Measurements from ENCODE around the gene TMC5.

TMC5 gene

DNA sequence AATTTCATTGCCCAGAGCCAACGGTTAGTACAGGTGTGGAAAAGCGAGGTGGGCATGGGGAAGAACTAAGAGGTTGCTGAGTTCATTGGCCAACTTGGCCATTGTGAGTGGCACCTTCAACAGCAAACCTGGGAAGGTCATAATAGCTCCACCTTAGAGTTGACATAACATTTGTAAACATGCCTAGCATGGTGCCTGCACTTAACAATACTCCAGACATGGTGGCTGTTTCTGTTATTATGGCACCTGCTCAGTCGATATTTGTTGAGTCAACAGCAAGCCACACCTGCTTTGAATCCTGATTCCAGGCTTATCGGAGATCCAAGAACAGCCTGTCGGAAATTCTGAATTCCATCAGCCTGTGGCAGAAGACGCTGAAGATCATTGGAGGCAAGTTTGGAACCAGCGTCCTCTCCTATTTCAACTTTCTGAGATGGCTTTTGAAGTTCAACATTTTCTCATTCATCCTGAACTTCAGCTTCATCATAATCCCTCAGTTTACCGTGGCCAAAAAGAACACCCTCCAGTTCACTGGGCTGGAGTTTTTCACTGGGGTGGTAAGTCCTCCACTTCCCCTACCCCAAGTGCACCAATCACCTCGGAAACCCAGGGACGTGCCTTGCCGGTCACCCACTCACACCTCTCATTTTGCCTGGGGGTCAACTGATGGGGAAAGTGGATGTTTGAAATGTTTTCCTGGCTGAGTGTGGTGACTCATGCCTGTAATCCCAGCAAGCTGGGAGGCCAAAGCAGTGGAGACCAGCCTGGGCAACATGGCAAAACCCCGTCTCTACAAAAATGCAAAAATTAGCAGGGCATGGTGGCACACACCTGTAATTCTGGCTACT, 46.0 kb downstream of the TMC5 start:
- DNase-seq (ENCODE audit: low spot score) = no peak

DNA sequence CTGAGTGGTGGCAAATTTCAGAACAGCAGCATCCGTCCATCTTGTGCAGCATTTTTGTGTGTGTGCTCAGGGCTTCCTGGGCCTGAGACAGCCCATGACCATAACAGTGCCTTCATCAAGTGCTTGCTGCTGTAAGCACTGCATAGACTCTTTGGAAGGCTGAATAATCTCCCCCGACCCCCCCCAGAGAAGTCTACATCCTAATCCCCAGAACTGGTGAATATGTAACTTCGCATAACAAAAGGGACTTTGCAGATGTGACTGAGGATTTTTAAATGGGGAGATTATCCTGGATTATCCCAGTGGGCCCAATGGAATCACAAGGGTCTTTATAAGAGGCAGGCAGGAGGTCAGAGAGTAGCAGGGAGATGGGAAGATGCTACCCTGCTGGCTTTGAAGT, 50.6 kb downstream of the TMC5 start:
- DNase-seq (ENCODE audit: low spot score) = no peak

DNA sequence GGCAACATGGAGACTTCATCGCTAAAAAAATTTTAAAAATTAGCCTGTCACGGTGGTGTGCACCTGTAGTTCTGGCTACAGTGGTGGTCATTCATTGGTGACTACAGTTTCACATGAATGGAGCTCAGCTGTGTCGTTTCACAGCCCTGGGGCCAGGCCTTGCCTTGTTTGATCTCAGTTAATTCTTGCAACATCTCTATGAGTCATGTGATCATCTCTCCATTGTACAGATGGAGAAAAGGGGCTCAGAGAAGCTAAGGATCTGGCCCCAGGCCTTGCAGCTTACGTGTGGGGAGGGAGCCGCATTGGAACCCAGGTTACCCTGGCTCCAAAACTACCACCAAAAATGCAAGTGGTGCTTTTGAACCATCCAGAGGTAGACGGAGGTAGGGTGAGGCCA, 54.8 kb downstream of the TMC5 start:
- no peak for DNase-seq (ENCODE audit: low spot score)

DNA sequence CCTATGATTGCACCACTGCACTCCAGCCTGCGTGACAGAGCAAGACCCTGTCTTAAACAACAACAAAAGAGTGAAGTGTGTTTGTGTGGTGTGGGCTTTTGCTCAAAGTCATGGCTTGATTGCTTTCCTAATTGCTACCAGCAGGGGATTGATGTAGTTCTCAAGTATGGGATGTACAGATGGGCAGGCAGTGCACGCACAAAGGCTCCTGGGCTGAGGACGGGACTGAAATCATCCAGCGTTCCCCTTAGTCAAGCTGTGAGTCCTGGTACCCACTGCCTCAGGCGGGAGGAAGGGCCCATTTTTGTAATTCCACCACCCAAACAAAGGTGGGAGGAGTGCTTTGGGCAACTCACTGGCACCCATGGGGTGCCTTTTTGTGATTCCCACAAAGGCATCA, 56.9 kb downstream of the TMC5 start:
- no peak for DNase-seq (ENCODE audit: low spot score)

DNA sequence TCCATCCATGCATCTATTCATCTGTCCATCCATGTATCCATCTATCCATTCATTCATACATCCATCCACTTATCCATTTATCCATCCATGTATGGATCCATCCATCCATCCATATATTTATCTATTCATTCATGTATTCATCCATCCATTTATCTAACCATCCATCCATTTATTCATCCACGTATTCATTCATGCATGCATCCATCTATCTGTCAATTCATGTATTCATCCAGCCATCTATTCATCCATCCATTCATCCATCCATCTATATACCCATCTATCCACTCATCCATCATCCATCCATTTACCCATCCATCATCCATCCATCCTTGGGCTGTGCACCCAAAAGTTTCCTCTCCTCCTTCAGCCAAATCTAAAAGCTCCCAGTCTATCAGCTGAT, 60.8 kb downstream of the TMC5 start:
- no peak for DNase-seq (ENCODE audit: low spot score)

DNA sequence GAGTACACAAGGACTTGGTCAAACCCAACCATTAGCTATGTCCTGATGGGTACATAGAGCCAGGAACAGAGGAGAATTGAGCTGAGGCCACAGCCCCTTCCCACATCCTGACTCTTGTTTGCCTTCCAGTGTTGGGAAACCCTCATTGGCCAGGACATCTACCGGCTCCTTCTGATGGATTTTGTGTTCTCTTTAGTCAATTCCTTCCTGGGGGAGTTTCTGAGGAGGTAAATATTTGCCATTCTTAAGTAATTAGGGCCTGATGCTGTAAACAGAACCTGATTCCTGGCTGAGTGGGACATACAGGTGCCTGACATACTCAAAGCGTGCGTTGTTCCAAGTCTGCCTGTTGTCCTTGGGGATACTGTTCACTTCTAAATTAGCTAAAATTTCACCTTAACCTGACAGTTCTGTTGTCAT, 61.6 kb downstream of the TMC5 start:
- no peak for DNase-seq (ENCODE audit: low spot score)

DNA sequence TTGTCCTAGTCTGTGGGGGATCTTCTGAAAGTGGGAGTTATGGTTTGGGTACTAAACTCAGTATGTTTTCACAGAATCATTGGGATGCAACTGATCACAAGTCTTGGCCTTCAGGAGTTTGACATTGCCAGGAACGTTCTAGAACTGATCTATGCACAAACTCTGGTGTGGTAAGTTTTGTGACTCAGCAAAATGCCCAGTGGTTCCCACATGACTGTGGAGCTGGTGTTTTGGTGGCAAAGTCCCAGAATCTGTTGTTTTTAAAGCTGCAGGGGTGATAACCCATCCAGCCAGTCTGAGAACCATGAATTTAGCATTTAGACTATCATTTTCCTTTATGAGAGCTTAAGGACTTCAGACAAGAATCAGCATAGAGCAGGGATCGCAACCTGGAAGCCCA, 63.6 kb downstream of the TMC5 start:
- DNase-seq (ENCODE audit: low spot score) = no peak

DNA sequence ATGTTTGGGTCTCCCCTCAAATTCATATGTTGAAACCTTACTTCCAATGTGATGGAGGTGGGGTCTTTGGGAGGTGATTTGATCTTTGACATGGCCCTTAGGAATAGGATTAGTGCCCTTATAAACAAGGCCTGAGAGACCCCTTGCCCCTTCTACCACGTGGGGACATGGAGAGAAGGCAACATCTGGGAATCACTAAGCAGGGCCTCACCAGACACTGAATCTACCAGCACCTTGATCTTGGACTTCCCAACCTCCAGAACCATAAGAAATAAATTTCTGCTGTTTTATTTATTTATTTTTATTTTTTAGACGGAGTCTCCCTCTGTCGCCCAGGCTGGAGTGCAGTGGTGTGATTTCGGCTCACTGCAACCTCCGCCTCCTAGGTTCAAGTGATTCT, 64.1 kb downstream of the TMC5 start:
- DNase-seq (ENCODE audit: low spot score) = no peak

DNA sequence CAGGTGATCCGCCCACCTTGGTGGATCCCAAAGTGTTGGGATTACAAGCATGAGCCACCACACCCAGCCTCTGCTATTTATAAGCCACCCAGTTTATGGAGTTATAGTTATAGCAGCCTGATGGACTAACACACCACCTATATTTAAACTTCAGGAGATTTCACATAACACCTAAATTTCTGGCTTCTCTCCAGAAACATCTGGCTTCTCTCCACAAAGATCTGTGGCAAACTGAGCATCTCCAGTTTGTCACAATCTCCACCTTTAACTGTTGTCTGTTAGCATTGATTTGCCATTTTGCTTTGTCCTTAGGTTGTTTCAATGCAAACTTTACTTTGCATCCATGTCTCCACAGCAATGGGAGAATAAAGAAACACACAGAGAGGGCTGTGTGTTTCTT, 64.6 kb downstream of the TMC5 start:
- DNase-seq (ENCODE audit: low spot score) = no peak

DNA sequence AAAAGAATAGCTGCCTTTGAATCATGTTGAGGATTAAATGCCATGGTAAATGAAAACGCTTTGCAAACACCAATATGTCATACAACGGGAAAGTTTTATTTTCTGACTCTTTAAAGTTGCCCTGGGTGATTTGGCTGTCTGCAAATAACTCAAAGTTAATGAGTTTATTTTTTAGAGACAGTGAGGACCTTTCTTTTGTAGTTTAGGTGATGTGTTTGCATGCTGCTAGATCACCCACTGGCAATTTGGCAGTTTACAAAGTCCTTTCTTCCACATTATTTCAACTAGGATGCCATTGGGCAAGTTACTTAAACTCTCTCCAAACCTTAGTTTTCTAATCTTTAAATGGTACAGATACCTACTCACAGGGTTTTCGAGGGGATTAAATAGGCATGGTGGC, 66.4 kb downstream of the TMC5 start:
- no peak for DNase-seq (ENCODE audit: low spot score)

DNA sequence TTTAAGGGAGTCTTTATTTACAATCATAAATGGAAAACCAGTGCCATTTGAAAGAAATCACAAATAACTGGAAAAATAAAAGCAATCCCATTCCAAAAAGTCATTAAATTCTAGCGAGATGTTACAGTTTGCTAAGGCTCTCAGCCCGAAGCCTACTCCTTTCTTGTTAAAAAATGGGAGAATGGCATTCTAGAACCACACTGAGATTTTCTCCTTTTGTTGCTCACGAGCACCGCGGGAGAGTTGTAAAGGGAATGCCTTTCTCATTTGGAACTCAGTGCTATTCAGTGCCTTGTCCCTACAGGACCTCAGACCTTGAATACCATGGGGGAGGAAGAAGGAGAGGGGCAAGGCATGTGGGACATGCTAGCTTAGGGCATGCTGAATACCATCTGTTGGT, 67.9 kb downstream of the TMC5 start:
- DNase-seq (ENCODE audit: low spot score) = no peak

DNA sequence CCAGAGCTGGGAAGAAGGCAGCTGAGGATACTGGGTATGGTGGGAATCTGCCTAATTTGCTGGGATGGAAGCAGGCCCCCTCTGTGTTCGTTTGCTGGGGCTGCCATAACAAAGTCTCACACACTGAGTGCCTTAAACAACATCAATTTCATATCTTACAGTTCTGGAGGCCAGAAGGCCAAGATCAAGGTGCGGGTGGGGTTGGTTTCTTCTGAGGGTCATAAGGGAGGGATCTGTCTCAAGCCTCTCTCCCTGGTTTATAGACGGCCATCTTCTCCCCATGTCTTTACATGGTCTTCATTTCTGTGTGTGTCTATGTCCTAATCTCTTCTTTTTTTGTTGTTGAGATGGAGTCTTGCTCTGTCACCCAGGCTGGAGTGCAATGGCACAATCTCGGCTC, 68.4 kb downstream of the TMC5 start:
- DNase-seq (ENCODE audit: low spot score) = no peak

DNA sequence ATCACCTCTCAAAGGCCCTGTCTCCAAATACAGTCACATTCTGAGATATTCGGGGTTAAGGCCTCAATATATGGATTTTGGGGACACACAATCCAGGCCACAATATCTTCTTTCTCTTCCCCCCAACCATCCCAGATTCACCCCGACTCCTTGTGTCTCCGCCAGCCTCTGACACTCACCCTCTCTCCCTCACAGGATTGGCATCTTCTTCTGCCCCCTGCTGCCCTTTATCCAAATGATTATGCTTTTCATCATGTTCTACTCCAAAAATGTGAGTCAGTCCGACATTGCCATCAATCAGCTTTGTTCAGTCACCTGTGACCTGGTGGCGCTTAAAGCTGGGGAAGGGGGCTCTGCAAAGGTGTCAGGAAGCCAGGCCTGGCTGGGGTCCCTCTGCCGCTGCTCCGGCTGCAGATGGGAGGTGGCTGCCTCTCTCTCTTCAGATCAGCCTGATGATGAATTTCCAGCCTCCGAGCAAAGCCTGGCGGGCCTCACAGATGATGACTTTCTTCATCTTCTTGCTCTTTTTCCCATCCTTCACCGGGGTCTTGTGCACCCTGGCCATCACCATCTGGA, 69.2 kb downstream of the TMC5 start:
- no peak for DNase-seq (ENCODE audit: low spot score)

DNA sequence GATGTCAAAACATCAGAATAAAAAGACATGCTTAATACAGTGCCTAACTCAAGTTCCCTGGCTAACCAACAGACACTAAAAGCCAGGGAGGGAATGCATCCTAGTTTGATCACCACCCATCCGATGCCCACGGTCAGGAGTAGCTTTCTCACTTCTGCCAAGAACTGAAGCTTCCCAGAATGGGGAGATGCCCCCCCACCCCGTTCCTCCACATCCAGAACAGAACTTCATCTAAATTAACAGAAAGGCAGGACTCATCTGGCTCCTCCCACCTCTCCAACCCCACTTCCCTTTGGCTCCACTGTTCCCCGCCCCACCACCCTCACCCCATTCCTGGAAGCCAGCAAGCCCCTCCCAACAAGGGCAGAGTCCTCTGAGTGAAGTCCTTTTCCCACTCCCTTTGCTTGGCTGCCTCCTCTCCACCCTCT, 70.5 kb downstream of the TMC5 start:
- no peak for DNase-seq (ENCODE audit: low spot score)

DNA sequence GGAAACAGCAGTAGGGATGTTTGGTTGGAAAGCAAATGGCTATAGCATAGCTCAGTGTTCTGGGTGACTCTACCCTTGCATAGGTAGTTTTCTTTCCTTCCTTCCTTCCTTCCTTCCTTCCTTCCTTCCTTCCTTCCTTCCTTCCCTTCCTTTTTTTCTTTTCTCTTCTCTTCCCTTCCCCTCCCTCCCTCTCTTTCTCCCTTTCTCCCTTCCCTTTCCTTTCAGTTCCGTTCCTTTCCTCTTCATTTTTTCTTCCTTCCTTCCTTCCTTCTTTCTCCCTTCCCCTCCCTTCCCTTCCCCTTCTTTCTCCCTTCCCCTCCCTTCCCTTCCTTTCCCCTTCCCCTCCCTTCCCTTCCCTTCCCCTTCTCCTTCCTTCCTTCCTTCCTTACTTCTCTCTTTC, 72.9 kb downstream of the TMC5 start:
- no peak for DNase-seq (ENCODE audit: low spot score)

DNA sequence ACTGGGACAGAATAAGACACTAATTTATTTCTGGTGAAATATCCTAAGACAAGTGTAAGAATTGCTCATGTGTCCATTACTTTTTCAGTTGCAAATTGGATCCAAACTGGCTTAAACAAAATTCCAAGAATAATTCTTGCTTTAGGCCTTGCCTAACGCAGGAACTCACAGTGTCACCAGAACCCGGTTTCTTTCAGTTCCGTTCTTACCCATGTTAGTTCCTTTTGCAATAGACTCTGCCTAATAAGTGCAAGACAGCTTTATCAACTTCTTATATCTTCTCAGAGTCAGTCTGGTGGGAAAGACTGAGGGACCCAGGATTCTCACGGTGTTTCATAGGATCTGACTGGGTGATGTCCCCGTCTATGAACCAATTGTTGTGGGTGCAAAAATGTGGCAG, 79.5 kb downstream of the TMC5 start:
- DNase-seq (ENCODE audit: low spot score) = no peak

DNA sequence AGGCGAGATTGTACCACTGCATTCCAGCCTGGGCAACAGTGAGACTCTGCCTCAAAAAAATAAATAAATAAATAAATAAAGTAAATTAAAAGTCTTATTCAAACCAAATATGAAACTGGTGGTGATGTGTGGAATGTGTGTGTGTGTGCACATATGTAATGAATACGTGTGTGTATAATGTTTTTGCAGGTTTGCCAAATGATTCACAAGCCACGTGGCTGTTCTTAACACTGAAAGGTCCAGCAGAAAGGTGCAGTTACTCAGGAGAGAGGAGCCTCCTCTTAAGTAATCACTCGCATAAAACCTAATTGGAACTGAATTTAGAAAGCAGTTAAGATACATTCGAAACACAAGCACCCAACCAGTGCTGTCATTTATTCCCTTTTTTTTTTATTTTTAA, 81.3 kb downstream of the TMC5 start:
- DNase-seq (ENCODE audit: low spot score) = no peak

DNA sequence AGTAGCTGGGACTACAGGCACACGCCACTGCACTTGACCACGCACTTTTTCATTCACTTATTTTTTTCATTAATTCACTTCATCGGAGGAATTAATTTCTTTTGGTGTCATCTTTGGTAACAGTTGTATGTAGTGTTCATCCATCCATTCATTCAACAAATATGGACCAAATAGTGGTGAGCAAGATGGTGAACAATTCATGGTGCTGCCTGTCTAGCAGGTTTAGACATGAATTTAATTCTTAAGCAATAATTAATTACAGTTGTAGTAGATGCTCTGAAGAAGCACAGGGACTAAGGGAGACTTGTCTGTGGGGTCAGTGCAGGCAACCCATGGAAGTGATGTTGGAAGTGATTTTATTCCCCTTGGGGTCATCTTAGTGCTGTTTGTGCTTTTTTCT, 81.8 kb downstream of the TMC5 start:
- no peak for DNase-seq (ENCODE audit: low spot score)

DNA sequence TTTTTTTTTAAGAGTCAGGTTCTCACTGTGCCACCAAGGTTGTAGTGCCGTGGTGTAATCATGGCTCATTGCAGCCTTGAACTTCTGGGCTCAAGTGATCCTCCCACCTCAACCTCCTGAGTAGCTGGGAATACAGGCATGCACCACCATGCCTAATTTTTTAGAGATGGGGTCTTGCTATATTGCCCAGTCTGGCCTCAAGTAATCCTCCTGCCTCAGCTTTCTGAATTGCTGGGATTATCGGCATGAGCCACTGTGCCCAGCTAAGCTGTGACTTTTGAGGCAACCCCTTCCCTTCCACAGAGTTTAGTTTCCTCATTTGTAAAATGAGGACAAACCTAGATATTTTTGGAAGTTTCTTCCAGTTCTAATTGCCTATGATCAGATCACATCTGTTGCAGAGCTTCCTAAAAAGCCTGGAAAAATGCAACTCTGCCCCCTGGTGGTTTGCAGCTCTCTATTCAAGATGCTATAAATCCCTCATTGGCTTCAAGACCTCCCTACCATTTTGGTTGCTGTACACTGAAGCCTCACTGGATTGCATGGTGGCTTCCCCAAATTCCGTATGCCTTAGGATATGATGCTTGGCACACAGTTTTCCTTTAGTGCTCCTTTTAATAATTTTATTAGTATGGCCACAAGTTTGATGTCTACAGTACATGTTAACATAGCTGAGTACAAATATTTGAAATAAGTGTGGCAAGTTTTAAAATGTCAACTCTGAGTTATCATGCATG, 84.9 kb downstream of the TMC5 start:
- DNase-seq (ENCODE audit: low spot score) = peak; percentile 62

DNA sequence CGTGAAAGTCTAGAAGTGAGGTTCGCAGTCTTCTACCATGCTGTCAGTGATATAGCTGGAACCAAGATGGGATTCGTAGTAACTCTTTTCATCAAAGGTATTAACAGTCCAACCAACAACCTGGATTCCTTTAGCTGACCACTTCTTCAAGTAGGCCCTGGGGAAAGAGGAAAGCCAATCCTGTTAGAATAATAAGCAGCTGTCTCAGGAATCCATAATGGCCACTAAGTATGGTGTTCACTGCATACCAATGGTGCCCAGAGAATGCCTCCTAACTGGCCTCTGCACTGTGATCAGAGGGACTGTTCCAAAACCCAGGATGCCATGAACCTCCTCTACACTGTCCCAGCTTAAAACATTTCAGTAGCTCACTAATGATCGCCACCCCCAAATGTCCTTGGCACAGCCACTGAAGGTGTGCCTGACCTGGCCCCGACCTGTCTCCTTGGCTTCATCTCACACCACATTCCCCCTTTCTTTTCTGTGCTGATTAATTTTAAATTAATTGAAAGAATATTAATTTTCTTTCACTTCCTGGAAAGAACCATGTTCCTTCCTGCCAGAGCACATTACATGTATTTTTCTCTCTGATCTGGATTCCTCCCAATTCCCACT, 85.9 kb downstream of the TMC5 start:
- DNase-seq (ENCODE audit: low spot score) = no peak

DNA sequence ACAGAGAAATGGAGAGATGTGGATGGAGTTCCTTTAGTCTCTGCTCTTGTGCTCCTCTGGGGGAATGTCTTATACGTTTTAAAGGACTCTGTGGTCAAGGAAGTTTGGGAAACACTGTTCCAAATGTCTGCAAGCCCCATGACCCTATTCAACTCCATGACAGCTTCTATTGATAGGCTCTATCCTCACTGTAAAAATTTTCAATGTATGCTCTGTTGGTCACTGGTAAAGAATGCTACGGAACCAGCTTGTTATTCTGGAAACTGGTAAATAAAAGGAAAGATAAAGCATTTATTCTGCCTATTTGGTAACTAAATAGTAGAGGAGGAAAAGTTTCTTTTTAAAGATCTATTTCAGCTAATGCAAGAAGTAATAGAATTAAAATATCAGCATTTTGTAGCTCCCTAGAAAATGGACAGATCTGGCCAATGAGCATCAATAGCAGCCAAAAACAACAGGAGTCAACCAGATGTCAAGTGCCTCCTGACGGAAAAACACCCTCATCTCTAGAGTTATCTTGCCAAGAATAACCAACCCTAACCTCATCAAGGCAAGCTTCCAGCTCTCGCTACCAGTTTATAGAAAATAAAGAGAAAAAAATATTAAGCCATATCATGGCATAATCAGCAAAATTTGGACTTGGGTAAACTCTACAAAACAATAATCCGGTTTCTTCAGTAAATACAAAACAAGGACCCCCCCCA, 88.1 kb downstream of the TMC5 start:
- DNase-seq (ENCODE audit: low spot score) = no peak

DNA sequence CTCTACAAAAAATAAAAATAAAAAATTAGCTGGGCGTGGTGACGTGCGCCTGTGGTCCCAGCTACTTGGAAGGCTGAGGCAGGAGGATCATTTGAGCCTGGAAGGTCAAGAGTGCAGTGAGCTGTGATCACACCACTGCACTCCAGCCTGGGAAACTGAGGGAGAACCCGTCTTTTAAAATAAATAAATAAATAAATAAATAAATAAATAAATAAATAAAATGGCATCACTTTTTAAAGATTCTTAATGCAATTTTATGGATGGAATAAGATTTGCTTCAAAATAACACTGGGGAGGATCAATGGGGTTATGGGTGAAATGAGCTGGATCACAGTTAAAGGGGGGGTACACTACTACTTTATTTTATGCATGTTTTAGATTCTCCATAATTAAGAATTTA, 89.3 kb downstream of the TMC5 start:
- no peak for DNase-seq (ENCODE audit: low spot score)
